ENCODE results near the gene THSD7A.

Gene THSD7A

DNA sequence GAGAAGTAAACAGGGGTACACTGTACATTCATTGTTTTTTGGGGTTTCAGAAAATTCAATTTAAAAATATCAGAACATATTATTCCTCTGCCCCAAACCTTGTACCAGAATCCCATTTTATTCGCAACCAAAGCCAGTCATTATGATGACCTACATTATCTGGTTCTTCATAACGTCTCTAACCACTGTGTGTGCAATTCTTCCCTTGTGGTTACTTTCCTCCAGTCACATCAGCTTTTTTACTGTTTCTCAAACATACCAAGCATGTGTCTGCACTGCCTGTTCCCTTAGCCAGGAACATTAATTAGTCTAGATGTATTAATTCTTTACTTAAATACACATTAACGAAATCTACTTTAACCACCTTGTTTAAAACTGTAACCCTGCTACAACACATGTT lies 64.8 kb downstream of the THSD7A start:
- Histone ChIP-seq H3K27me3 (replicated peaks in 2 of 5; ENCODE audit: control insufficient read depth in 4 of 5, insufficient read depth in 5 of 5, low read length in 4 of 5) (no peaks in the 10 kb centered on the region), H3K9me3 (ENCODE audit: control extremely low read depth in 1 of 5, control insufficient read depth in 4 of 5, insufficient read depth in 2 of 5, low read depth in 1 of 5, low read length in 4 of 5) (no peaks in the 10 kb centered on the region), H3K4me3 (ENCODE audit: control insufficient read depth in 1 of 7, extremely low read depth in 1 of 7, insufficient read depth in 4 of 7, low read depth in 2 of 7, low read length in 6 of 7) (no peak overlapping the region), H3K4me1 (ENCODE audit: control extremely low read depth in 1 of 4, control insufficient read depth in 4 of 4, insufficient read depth in 4 of 4, low read length in 3 of 4) (no peaks in the 10 kb centered on the region), H3K27ac (ENCODE audit: insufficient read depth in 1 of 2, low read depth in 1 of 2, low read length in 2 of 2, poor library complexity in 1 of 2, severe bottlenecking in 2 of 2) (no peak overlapping the region), H3K36me3 (ENCODE audit: control insufficient read depth in 4 of 4, insufficient read depth in 4 of 4, low read length in 3 of 4) (no peaks in the 10 kb centered on the region)
- 96% methylated on average over 2 of the region's 3 CpGs for WGBS (ENCODE audit: insufficient coverage)
- CTCF ChIA-PET, result no interaction called here
- POLR2A ChIA-PET, result no interaction called here
- no peak for DNase-seq

- POLR2A ChIA-PET, result no interaction called here
Measured at GRCh38 chr7:11760372-11760771, 71.6 kb downstream of the THSD7A start.

GRCh38 chr7:11758627-11759111 lies 73.3 kb downstream of the THSD7A start:
- 92% methylated on average over 2 of the region's 2 CpGs for WGBS (ENCODE audit: insufficient coverage)
- H3K4me1 ChIP-seq (ENCODE audit: control extremely low read depth in 1 of 4, control insufficient read depth in 4 of 4, insufficient read depth in 4 of 4, low read length in 3 of 4), result no peaks in the 10 kb centered on the region
- no peaks in the 10 kb centered on the region for H3K36me3 ChIP-seq (ENCODE audit: control insufficient read depth in 4 of 4, insufficient read depth in 4 of 4, low read length in 3 of 4)
- CTCF ChIA-PET, result no interaction called here
- DNase-seq, result no peak
- H3K4me3 ChIP-seq (ENCODE audit: control insufficient read depth in 1 of 7, extremely low read depth in 1 of 7, insufficient read depth in 4 of 7, low read depth in 2 of 7, low read length in 6 of 7), result no peak overlapping the region
- POLR2A ChIA-PET, result no interaction called here
- no peaks in the 10 kb centered on the region for H3K27me3 ChIP-seq (replicated peaks in 2 of 5; ENCODE audit: control insufficient read depth in 4 of 5, insufficient read depth in 5 of 5, low read length in 4 of 5)
- no peaks in the 10 kb centered on the region for H3K9me3 ChIP-seq (ENCODE audit: control extremely low read depth in 1 of 5, control insufficient read depth in 4 of 5, insufficient read depth in 2 of 5, low read depth in 1 of 5, low read length in 4 of 5)
- H3K27ac ChIP-seq (ENCODE audit: insufficient read depth in 1 of 2, low read depth in 1 of 2, low read length in 2 of 2, poor library complexity in 1 of 2, severe bottlenecking in 2 of 2), result no peak overlapping the region

More at GRCh38 chr7:11760372-11760771, 71.6 kb downstream of the THSD7A start:
- 43% methylated on average over 3 of the region's 3 CpGs for WGBS (ENCODE audit: insufficient coverage)
- Histone ChIP-seq H3K27me3 (replicated peaks in 2 of 5; ENCODE audit: control insufficient read depth in 4 of 5, insufficient read depth in 5 of 5, low read length in 4 of 5) (no peaks in the 10 kb centered on the region), H3K36me3 (ENCODE audit: control insufficient read depth in 4 of 4, insufficient read depth in 4 of 4, low read length in 3 of 4) (no peaks in the 10 kb centered on the region), H3K9me3 (ENCODE audit: control extremely low read depth in 1 of 5, control insufficient read depth in 4 of 5, insufficient read depth in 2 of 5, low read depth in 1 of 5, low read length in 4 of 5) (no peaks in the 10 kb centered on the region), H3K4me3 (ENCODE audit: control insufficient read depth in 1 of 7, extremely low read depth in 1 of 7, insufficient read depth in 4 of 7, low read depth in 2 of 7, low read length in 6 of 7) (no peak overlapping the region), H3K27ac (ENCODE audit: insufficient read depth in 1 of 2, low read depth in 1 of 2, low read length in 2 of 2, poor library complexity in 1 of 2, severe bottlenecking in 2 of 2) (no peak overlapping the region), H3K4me1 (ENCODE audit: control extremely low read depth in 1 of 4, control insufficient read depth in 4 of 4, insufficient read depth in 4 of 4, low read length in 3 of 4) (no peaks in the 10 kb centered on the region)
- CTCF ChIA-PET, result no interaction called here
- DNase-seq, result peak in 2 of 3 donors; percentile 11 to 34

- WGBS (ENCODE audit: insufficient coverage), result no CpG with 5 or more reads among the region's 1 CpG
- Histone ChIP-seq H3K36me3 (ENCODE audit: control insufficient read depth in 4 of 4, insufficient read depth in 4 of 4, low read length in 3 of 4) (no peaks in the 10 kb centered on the region), H3K27me3 (replicated peaks in 2 of 5; ENCODE audit: control insufficient read depth in 4 of 5, insufficient read depth in 5 of 5, low read length in 4 of 5) (no peaks in the 10 kb centered on the region), H3K27ac (ENCODE audit: insufficient read depth in 1 of 2, low read depth in 1 of 2, low read length in 2 of 2, poor library complexity in 1 of 2, severe bottlenecking in 2 of 2) (no peak overlapping the region), H3K4me1 (ENCODE audit: control extremely low read depth in 1 of 4, control insufficient read depth in 4 of 4, insufficient read depth in 4 of 4, low read length in 3 of 4) (no peaks in the 10 kb centered on the region), H3K9me3 (ENCODE audit: control extremely low read depth in 1 of 5, control insufficient read depth in 4 of 5, insufficient read depth in 2 of 5, low read depth in 1 of 5, low read length in 4 of 5) (no peaks in the 10 kb centered on the region), H3K4me3 (ENCODE audit: control insufficient read depth in 1 of 7, extremely low read depth in 1 of 7, insufficient read depth in 4 of 7, low read depth in 2 of 7, low read length in 6 of 7) (no peak overlapping the region)
- POLR2A ChIA-PET, result no interaction called here
- CTCF ChIA-PET, result no interaction called here
- no peak for DNase-seq
Measured at GRCh38 chr7:11757153-11757552, 74.8 kb downstream of the THSD7A start.

DNA sequence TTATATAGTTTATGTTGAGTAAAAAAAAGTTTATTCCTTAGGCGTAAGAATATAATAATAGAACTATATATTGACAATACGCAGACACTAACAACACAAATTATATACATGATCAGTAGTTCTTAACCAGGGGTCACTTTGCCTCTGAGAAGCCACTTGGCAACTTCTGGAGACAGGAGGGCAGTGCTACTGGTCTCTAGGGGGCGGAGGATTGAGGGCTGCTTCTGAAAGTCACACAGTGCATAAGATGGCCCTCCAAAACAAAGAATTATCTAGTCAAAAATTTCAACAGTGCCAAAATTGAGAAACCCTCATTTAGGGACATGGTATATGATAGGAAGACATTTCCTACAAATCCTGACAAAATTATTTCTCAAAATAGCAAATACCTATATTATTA lies 77.1 kb downstream of the THSD7A start:
- Histone ChIP-seq H3K36me3 (ENCODE audit: control insufficient read depth in 4 of 4, insufficient read depth in 4 of 4, low read length in 3 of 4) (no peaks in the 10 kb centered on the region), H3K4me3 (ENCODE audit: control insufficient read depth in 1 of 7, extremely low read depth in 1 of 7, insufficient read depth in 4 of 7, low read depth in 2 of 7, low read length in 6 of 7) (no peak overlapping the region), H3K4me1 (ENCODE audit: control extremely low read depth in 1 of 4, control insufficient read depth in 4 of 4, insufficient read depth in 4 of 4, low read length in 3 of 4) (no peaks in the 10 kb centered on the region), H3K27me3 (replicated peaks in 2 of 5; ENCODE audit: control insufficient read depth in 4 of 5, insufficient read depth in 5 of 5, low read length in 4 of 5) (no peaks in the 10 kb centered on the region), H3K9me3 (ENCODE audit: control extremely low read depth in 1 of 5, control insufficient read depth in 4 of 5, insufficient read depth in 2 of 5, low read depth in 1 of 5, low read length in 4 of 5) (peaks cover 0 to 3% (median 0%) of the 10 kb centered on the region in 5 experiments), H3K27ac (ENCODE audit: insufficient read depth in 1 of 2, low read depth in 1 of 2, low read length in 2 of 2, poor library complexity in 1 of 2, severe bottlenecking in 2 of 2) (no peak overlapping the region)
- POLR2A ChIA-PET, result no interaction called here
- WGBS (ENCODE audit: insufficient coverage), result 100% methylated on average over 1 of the region's 3 CpGs
- no peak for DNase-seq
- CTCF ChIA-PET, result interaction anchor here (0.5 kb wide), 1 partner anchor 15 kb away, joined by 3 read pairs; no protein-coding TSS in a partner anchor

- ChIA-PET POLR2A (no interaction called here), CTCF (no interaction called here)
- Histone ChIP-seq H3K4me1 (ENCODE audit: control extremely low read depth in 1 of 4, control insufficient read depth in 4 of 4, insufficient read depth in 4 of 4, low read length in 3 of 4) (no peaks in the 10 kb centered on the region), H3K27me3 (replicated peaks in 2 of 5; ENCODE audit: control insufficient read depth in 4 of 5, insufficient read depth in 5 of 5, low read length in 4 of 5) (no peaks in the 10 kb centered on the region), H3K36me3 (ENCODE audit: control insufficient read depth in 4 of 4, insufficient read depth in 4 of 4, low read length in 3 of 4) (no peaks in the 10 kb centered on the region), H3K9me3 (ENCODE audit: control extremely low read depth in 1 of 5, control insufficient read depth in 4 of 5, insufficient read depth in 2 of 5, low read depth in 1 of 5, low read length in 4 of 5) (peaks cover 0 to 3% (median 0%) of the 10 kb centered on the region in 5 experiments), H3K27ac (ENCODE audit: insufficient read depth in 1 of 2, low read depth in 1 of 2, low read length in 2 of 2, poor library complexity in 1 of 2, severe bottlenecking in 2 of 2) (no peak overlapping the region), H3K4me3 (ENCODE audit: control insufficient read depth in 1 of 7, extremely low read depth in 1 of 7, insufficient read depth in 4 of 7, low read depth in 2 of 7, low read length in 6 of 7) (no peak overlapping the region)
- no peak for DNase-seq
- 95% methylated on average over 2 of the region's 2 CpGs for WGBS (ENCODE audit: insufficient coverage)
Measured at GRCh38 chr7:11754123-11754522, 77.9 kb downstream of the THSD7A start.

GRCh38 chr7:11753433-11753832 lies 78.6 kb downstream of the THSD7A start:
- ChIA-PET CTCF (no interaction called here), POLR2A (no interaction called here)
- no peak for DNase-seq

More at GRCh38 chr7:11753433-11753832, 78.6 kb downstream of the THSD7A start:
- peaks cover 0 to 3% (median 0%) of the 10 kb centered on the region in 5 experiments for H3K9me3 ChIP-seq (ENCODE audit: control extremely low read depth in 1 of 5, control insufficient read depth in 4 of 5, insufficient read depth in 2 of 5, low read depth in 1 of 5, low read length in 4 of 5)
- no peaks in the 10 kb centered on the region for H3K36me3 ChIP-seq (ENCODE audit: control insufficient read depth in 4 of 4, insufficient read depth in 4 of 4, low read length in 3 of 4)
- H3K27ac ChIP-seq (ENCODE audit: insufficient read depth in 1 of 2, low read depth in 1 of 2, low read length in 2 of 2, poor library complexity in 1 of 2, severe bottlenecking in 2 of 2), result no peak overlapping the region
- no peaks in the 10 kb centered on the region for H3K4me1 ChIP-seq (ENCODE audit: control extremely low read depth in 1 of 4, control insufficient read depth in 4 of 4, insufficient read depth in 4 of 4, low read length in 3 of 4)
- no peaks in the 10 kb centered on the region for H3K27me3 ChIP-seq (replicated peaks in 2 of 5; ENCODE audit: control insufficient read depth in 4 of 5, insufficient read depth in 5 of 5, low read length in 4 of 5)
- no peak overlapping the region for H3K4me3 ChIP-seq (ENCODE audit: control insufficient read depth in 1 of 7, extremely low read depth in 1 of 7, insufficient read depth in 4 of 7, low read depth in 2 of 7, low read length in 6 of 7)

All from common myeloid progenitor, CD34-positive (primary cell).